ENCODE results near the gene GSK3B. TPM values are rescaled to one million over a fixed set of nuclear protein-coding genes. Genes with fewer than 3 reads are reported as not detected.

Gene GSK3B
- total RNA-seq, 1 experiment from 2014 or later: 56.6 TPM

DNA sequence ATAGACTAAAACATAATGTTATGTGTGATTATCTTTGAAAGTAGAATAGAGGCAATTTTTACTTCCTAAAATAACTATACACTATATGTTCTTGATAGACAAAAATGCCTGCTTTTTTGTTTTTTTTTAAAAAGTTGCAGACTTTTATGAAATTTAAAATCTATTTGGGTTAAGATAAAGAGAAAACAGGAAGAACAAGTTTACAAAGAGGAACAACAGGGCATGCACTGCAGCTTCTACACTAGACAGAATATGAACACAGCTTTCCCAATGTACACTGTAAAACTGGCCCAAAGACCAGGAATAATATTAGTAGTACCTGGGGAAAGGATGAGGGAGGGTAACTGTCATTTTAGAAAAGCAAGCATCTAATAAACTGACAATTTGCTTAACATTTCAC is 258.7 kb downstream of the GSK3B start:
- POLR2A ChIA-PET (ENCODE audit: low non-redundant PET): no interaction called here
- CTCF ChIA-PET: no interaction called here
- intact Hi-C loops (cut with micrococcal nuclease; ENCODE audit: unreplicated experiment): loop anchor here (1.0 kb wide), 1 partner anchor 13 kb away; no protein-coding TSS in a partner anchor

DNA sequence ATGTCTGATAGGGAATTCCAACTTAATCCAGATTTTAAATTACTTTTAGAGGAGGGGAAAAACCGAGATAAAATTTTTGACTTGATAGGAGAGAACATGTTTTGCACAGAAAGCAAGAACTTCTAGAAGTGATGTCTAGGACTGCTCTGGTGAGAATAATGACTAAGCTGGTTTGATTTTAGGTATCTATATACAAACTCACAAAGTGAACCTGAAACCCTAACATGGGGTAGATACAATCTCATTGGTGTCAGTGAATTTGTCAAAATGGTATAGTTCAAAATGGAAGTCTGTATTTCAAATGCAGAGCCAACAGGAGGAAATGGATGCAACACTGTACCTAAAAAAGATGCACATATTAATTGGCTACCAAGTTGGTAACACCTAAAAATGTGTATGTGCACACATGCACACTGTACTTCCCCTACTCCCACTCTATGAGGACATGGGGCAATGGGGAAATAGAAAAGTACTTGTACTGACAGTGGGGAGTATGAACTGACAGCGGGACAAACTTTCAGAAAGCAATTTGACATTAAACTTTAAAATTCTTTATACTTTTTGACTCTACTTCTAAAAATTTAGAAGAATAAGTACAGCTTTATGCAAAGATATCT is 259.4 kb downstream of the GSK3B start:
- ChIA-PET CTCF (no interaction called here), POLR2A (ENCODE audit: low non-redundant PET) (no interaction called here)
- Histone ChIP-seq H3K36me3 (ENCODE audit: insufficient read depth, low read length, poor library complexity, severe bottlenecking) (no peaks in the 10 kb centered on the region), H3K27me3 (replicated peaks; ENCODE audit: insufficient read depth, low read depth, low read length, poor library complexity) (no peaks in the 10 kb centered on the region), H3K4me1 (ENCODE audit: insufficient read depth, low read length, poor library complexity, severe bottlenecking) (no peaks in the 10 kb centered on the region), H3K9me3 (ENCODE audit: low read depth, low read length, poor library complexity, severe bottlenecking) (no peaks in the 10 kb centered on the region), H3K27ac (ENCODE audit: low read depth, low read length, poor library complexity, severe bottlenecking) (no peak overlapping the region), H3K4me3 (ENCODE audit: low read depth, low read length, poor library complexity, severe bottlenecking) (no peak overlapping the region)
- intact Hi-C loops (cut with micrococcal nuclease; ENCODE audit: unreplicated experiment): loop anchor here (1.0 kb wide), 1 partner anchor 13 kb away; no protein-coding TSS in a partner anchor
- BruUV-seq (replicated peaks): no TSS peak
- DNase-seq (ENCODE audit: low spot score): no peak
- TF ChIP-seq EZH2 (IDR thresholded peaks at IDR 0.05; ENCODE audit: borderline replicate concordance, low read depth, low read length, poor library complexity, severe bottlenecking): no peak
- TF ChIP-seq, protein P1, sequence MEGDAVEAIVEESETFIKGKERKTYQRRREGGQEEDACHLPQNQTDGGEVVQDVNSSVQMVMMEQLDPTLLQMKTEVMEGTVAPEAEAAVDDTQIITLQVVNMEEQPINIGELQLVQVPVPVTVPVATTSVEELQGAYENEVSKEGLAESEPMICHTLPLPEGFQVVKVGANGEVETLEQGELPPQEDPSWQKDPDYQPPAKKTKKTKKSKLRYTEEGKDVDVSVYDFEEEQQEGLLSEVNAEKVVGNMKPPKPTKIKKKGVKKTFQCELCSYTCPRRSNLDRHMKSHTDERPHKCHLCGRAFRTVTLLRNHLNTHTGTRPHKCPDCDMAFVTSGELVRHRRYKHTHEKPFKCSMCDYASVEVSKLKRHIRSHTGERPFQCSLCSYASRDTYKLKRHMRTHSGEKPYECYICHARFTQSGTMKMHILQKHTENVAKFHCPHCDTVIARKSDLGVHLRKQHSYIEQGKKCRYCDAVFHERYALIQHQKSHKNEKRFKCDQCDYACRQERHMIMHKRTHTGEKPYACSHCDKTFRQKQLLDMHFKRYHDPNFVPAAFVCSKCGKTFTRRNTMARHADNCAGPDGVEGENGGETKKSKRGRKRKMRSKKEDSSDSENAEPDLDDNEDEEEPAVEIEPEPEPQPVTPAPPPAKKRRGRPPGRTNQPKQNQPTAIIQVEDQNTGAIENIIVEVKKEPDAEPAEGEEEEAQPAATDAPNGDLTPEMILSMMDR (conservative IDR thresholded peaks at IDR 0.05; ENCODE audit: low read depth, low read length): no peak

More for the DNA sequence above, 258.7 kb downstream of the GSK3B start:
- no peak for TF ChIP-seq EZH2 (IDR thresholded peaks at IDR 0.05; ENCODE audit: borderline replicate concordance, low read depth, low read length, poor library complexity, severe bottlenecking)
- TF ChIP-seq, protein P1 (conservative IDR thresholded peaks at IDR 0.05; ENCODE audit: low read depth, low read length): no peak
- DNase-seq (ENCODE audit: low spot score): no peak
- no TSS peak for BruUV-seq (replicated peaks)
- H3K4me3 ChIP-seq (ENCODE audit: low read depth, low read length, poor library complexity, severe bottlenecking): no peak overlapping the region
- no peaks in the 10 kb centered on the region for H3K36me3 ChIP-seq (ENCODE audit: insufficient read depth, low read length, poor library complexity, severe bottlenecking)
- no peaks in the 10 kb centered on the region for H3K4me1 ChIP-seq (ENCODE audit: insufficient read depth, low read length, poor library complexity, severe bottlenecking)
- no peak overlapping the region for H3K27ac ChIP-seq (ENCODE audit: low read depth, low read length, poor library complexity, severe bottlenecking)
- no peaks in the 10 kb centered on the region for H3K9me3 ChIP-seq (ENCODE audit: low read depth, low read length, poor library complexity, severe bottlenecking)
- no peaks in the 10 kb centered on the region for H3K27me3 ChIP-seq (replicated peaks; ENCODE audit: insufficient read depth, low read depth, low read length, poor library complexity)

DNA sequence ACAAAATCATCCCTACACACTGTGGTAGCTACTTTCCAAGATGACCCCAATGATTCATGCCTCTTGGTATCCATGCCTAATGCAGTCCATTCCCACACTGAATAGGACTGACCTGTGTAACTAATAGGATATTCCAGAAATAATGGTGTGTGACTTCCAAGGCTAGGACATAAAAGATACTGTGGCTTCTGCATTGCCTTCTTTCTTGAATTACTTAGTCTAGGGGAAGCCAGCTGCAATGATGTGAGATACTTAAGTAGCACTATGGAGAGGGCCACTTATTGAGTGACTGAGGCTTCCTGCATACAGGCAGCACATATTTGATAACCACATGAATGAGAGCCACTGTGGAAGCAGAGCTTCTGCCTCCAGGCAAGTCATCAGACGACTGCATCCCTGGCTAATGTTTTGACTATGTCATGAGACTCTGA is 262.3 kb downstream of the GSK3B start:
- Histone ChIP-seq H3K36me3 (ENCODE audit: insufficient read depth, low read length, poor library complexity, severe bottlenecking) (no peaks in the 10 kb centered on the region), H3K9me3 (ENCODE audit: low read depth, low read length, poor library complexity, severe bottlenecking) (no peaks in the 10 kb centered on the region), H3K27me3 (replicated peaks; ENCODE audit: insufficient read depth, low read depth, low read length, poor library complexity) (no peaks in the 10 kb centered on the region), H3K4me1 (ENCODE audit: insufficient read depth, low read length, poor library complexity, severe bottlenecking) (no peaks in the 10 kb centered on the region), H3K27ac (ENCODE audit: low read depth, low read length, poor library complexity, severe bottlenecking) (no peak overlapping the region), H3K4me3 (ENCODE audit: low read depth, low read length, poor library complexity, severe bottlenecking) (no peak overlapping the region)
- POLR2A ChIA-PET (ENCODE audit: low non-redundant PET): no interaction called here
- BruUV-seq (replicated peaks): no TSS peak
- CTCF ChIA-PET: no interaction called here
- no peak for DNase-seq (ENCODE audit: low spot score)
- no peak for TF ChIP-seq EZH2 (IDR thresholded peaks at IDR 0.05; ENCODE audit: borderline replicate concordance, low read depth, low read length, poor library complexity, severe bottlenecking)
- TF ChIP-seq, protein P1 (conservative IDR thresholded peaks at IDR 0.05; ENCODE audit: low read depth, low read length): no peak
- intact Hi-C loops (cut with micrococcal nuclease; ENCODE audit: unreplicated experiment): no loop called here
